Suprapubic skin (tissue), 4 donors: ENCODE data around the gene CR2. TPM values are rescaled to one million over a fixed set of nuclear protein-coding genes. Genes with fewer than 3 reads are reported as not detected.

Experiments used
- DNase-seq, 2 donors: peaks; one replicate each; pipeline ENCODE4 v3.0.0-alpha.2; 2019; ENCODE audit warnings: low spot score in 2 of 2
- H3K27ac ChIP-seq: fragments of 200-600 bp; sonication (generic); one replicate; pipeline ENCODE4 v1.5.1; 2019
- H3K27me3 ChIP-seq: fragments of 200-600 bp; sonication (generic); one replicate; pipeline ENCODE4 v1.5.1; 2019
- H3K36me3 ChIP-seq: fragments of 200-600 bp; sonication (generic); one replicate; pipeline ENCODE4 v1.5.1; 2019
- H3K4me1 ChIP-seq: fragments of 200-600 bp; sonication (generic); one replicate; pipeline ENCODE4 v1.5.1; 2019
- H3K4me3 ChIP-seq: fragments of 200-600 bp; sonication (generic); one replicate; pipeline ENCODE4 v1.5.1; 2019; ENCODE audit warnings: mild to moderate bottlenecking
- H3K9me3 ChIP-seq: fragments of 200-600 bp; sonication (generic); one replicate; pipeline ENCODE4 v1.5.1; 2019
- CTCF ChIP-seq, 2 donors: fragments of 200-600 bp in 1 of 2; fragments of 450-650 bp in 1 of 2; sonication (generic) in 1 of 2; IDR thresholded peaks; one replicate each; pipeline ENCODE4 v1.5.1; 2016 to 2019; ENCODE audit warnings: antibody characterized with exemption in 2 of 2, mild to moderate bottlenecking in 1 of 2, moderate library complexity in 1 of 2
- EP300 ChIP-seq: sonication (generic); formaldehyde crosslinking; IDR thresholded peaks from one replicate; pipeline ENCODE4 v1.6.1; 2017; ENCODE audit warnings: antibody characterized with exemption
- POLR2A ChIP-seq, 2 donors: fragments of 450-650 bp; IDR thresholded peaks; one replicate each; pipeline ENCODE4 v1.6.1; 2017; ENCODE audit warnings: antibody characterized with exemption in 2 of 2, mild to moderate bottlenecking in 2 of 2, moderate library complexity in 2 of 2
- POLR2AphosphoS5 ChIP-seq, 3 donors: sonication (generic); formaldehyde crosslinking; IDR thresholded peaks; one replicate each; pipeline ENCODE4 v1.6.1; 2017; ENCODE audit warnings: antibody characterized with exemption in 3 of 3
- WGBS: methylation state at CpG from one replicate; pipeline ENCODE4 v1.1.5; 2018; 5-methylcytosine and 5-hydroxymethylcytosine counted together
- total RNA-seq, 4 donors: library from RNA; depleted of rRNA; stranded (reverse); fragments of >200 nt; gene quantifications; one replicate each; pipeline ENCODE4 v1.1.0, GENCODE V29; 2016

CR2 gene
- total RNA-seq, 4 donors from 2014 or later: not detected

GRCh38 chr1:207502726-207503125, 48.6 kb downstream of the CR2 start:
- 56% methylated on average over 7 of the region's 7 CpGs for WGBS
- no peaks in the 10 kb centered on the region for H3K9me3 ChIP-seq
- no peaks in the 10 kb centered on the region for H3K36me3 ChIP-seq
- no peak overlapping the region for H3K27ac ChIP-seq
- H3K4me3 ChIP-seq: no peak overlapping the region
- no peak for DNase-seq
- no peaks in the 10 kb centered on the region for H3K4me1 ChIP-seq
- TF ChIP-seq CTCF (IDR thresholded peaks at IDR 0.05): no peak
- no peak for TF ChIP-seq POLR2AphosphoS5 (IDR thresholded peaks at IDR 0.05)
- TF ChIP-seq EP300: no peak
- TF ChIP-seq POLR2A (IDR thresholded peaks at IDR 0.05): no peak
- H3K27me3 ChIP-seq: peaks cover 62% of the 10 kb centered on the region

- Histone ChIP-seq H3K27ac (no peak overlapping the region), H3K27me3 (peaks cover 54% of the 10 kb centered on the region), H3K4me1 (no peaks in the 10 kb centered on the region), H3K4me3 (no peak overlapping the region), H3K36me3 (no peaks in the 10 kb centered on the region), H3K9me3 (no peaks in the 10 kb centered on the region)
- TF ChIP-seq EP300: no peak
- TF ChIP-seq POLR2A (IDR thresholded peaks at IDR 0.05): no peak
- no peak for TF ChIP-seq CTCF (IDR thresholded peaks at IDR 0.05)
- no peak for TF ChIP-seq POLR2AphosphoS5 (IDR thresholded peaks at IDR 0.05)
- 88% methylated on average over 3 of the region's 3 CpGs for WGBS
- DNase-seq: no peak
Measured at GRCh38 chr1:207503950-207504349, 49.8 kb downstream of the CR2 start.

- H3K27me3 ChIP-seq: peaks cover 54% of the 10 kb centered on the region
Measured at GRCh38 chr1:207504438-207504837, 50.3 kb downstream of the CR2 start.

GRCh38 chr1:207510444-207510843, 56.3 kb downstream of the CR2 start:
- no peaks in the 10 kb centered on the region for H3K9me3 ChIP-seq
- H3K4me1 ChIP-seq: no peaks in the 10 kb centered on the region
- DNase-seq: no peak
- peaks cover 18% of the 10 kb centered on the region for H3K27me3 ChIP-seq
- WGBS: 42% methylated on average over 1 of the region's 1 CpG
- TF ChIP-seq POLR2AphosphoS5 (IDR thresholded peaks at IDR 0.05) (no peak), EP300 (no peak)
- no peak overlapping the region for H3K27ac ChIP-seq
- H3K4me3 ChIP-seq: no peak overlapping the region
- H3K36me3 ChIP-seq: no peaks in the 10 kb centered on the region

More at GRCh38 chr1:207504438-207504837, 50.3 kb downstream of the CR2 start:
- TF ChIP-seq POLR2AphosphoS5 (IDR thresholded peaks at IDR 0.05): no peak
- TF ChIP-seq POLR2A (IDR thresholded peaks at IDR 0.05): no peak
- no peak for TF ChIP-seq CTCF (IDR thresholded peaks at IDR 0.05)
- TF ChIP-seq EP300: no peak
- H3K4me1 ChIP-seq: no peaks in the 10 kb centered on the region
- no peak overlapping the region for H3K27ac ChIP-seq
- H3K36me3 ChIP-seq: no peaks in the 10 kb centered on the region
- H3K4me3 ChIP-seq: no peak overlapping the region
- H3K9me3 ChIP-seq: no peaks in the 10 kb centered on the region
- DNase-seq: no peak

- no peak for TF ChIP-seq EP300
- TF ChIP-seq CTCF (IDR thresholded peaks at IDR 0.05): no peak
- TF ChIP-seq POLR2A (IDR thresholded peaks at IDR 0.05): no peak
- TF ChIP-seq POLR2AphosphoS5 (IDR thresholded peaks at IDR 0.05): no peak
- WGBS: 93% methylated on average over 13 of the region's 13 CpGs
- Histone ChIP-seq H3K4me1 (no peaks in the 10 kb centered on the region), H3K9me3 (no peaks in the 10 kb centered on the region), H3K4me3 (no peak overlapping the region), H3K36me3 (no peaks in the 10 kb centered on the region), H3K27ac (no peak overlapping the region), H3K27me3 (no peaks in the 10 kb centered on the region)
- no peak for DNase-seq
Measured at GRCh38 chr1:207514890-207515289, 60.8 kb downstream of the CR2 start.

- Histone ChIP-seq H3K27ac (no peak overlapping the region), H3K36me3 (no peaks in the 10 kb centered on the region), H3K27me3 (peaks cover 3% of the 10 kb centered on the region), H3K4me3 (no peak overlapping the region), H3K9me3 (no peaks in the 10 kb centered on the region), H3K4me1 (no peaks in the 10 kb centered on the region)
- TF ChIP-seq EP300: no peak
- no peak for TF ChIP-seq POLR2A (IDR thresholded peaks at IDR 0.05)
- TF ChIP-seq CTCF (IDR thresholded peaks at IDR 0.05): no peak
- TF ChIP-seq POLR2AphosphoS5 (IDR thresholded peaks at IDR 0.05): no peak
- no peak for DNase-seq
Measured at GRCh38 chr1:207516729-207517128, 62.6 kb downstream of the CR2 start.
